Measurements from ENCODE around the gene TENM3.

Gene TENM3

GRCh38 chr4:182491719-182492118, 248.5 kb downstream of the TENM3 start:
- TF ChIP-seq CTCF (IDR thresholded peaks at IDR 0.05; ENCODE audit: low read depth, low read length): no peak
- DNase-seq (ENCODE audit: extremely low read depth, low read depth): no peak

- no peak for TF ChIP-seq CTCF (IDR thresholded peaks at IDR 0.05; ENCODE audit: low read depth, low read length)
- peak; percentile 8 for DNase-seq (ENCODE audit: extremely low read depth, low read depth)
These were observed 249.2 kb downstream of the TENM3 start for GRCh38 chr4:182492423-182492822.

- no peak for TF ChIP-seq CTCF (IDR thresholded peaks at IDR 0.05; ENCODE audit: low read depth, low read length)
These were observed 250.2 kb downstream of the TENM3 start for GRCh38 chr4:182493377-182493776.

GRCh38 chr4:182494103-182494502, 250.9 kb downstream of the TENM3 start:
- no peak for DNase-seq (ENCODE audit: extremely low read depth, low read depth)
- no peak for TF ChIP-seq CTCF (IDR thresholded peaks at IDR 0.05; ENCODE audit: low read depth, low read length)

More at GRCh38 chr4:182493377-182493776, 250.2 kb downstream of the TENM3 start:
- DNase-seq (ENCODE audit: extremely low read depth, low read depth): no peak

GRCh38 chr4:182495031-182495430, 251.8 kb downstream of the TENM3 start:
- DNase-seq (ENCODE audit: extremely low read depth, low read depth): no peak
- no peak for TF ChIP-seq CTCF (IDR thresholded peaks at IDR 0.05; ENCODE audit: low read depth, low read length)

- no peak for DNase-seq (ENCODE audit: extremely low read depth, low read depth)
- TF ChIP-seq CTCF (IDR thresholded peaks at IDR 0.05; ENCODE audit: low read depth, low read length): no peak
These were observed 252.6 kb downstream of the TENM3 start for GRCh38 chr4:182495645-182496385.

- no peak for TF ChIP-seq CTCF (IDR thresholded peaks at IDR 0.05; ENCODE audit: low read depth, low read length)
- no peak for DNase-seq (ENCODE audit: extremely low read depth, low read depth)
These were observed 253.2 kb downstream of the TENM3 start for GRCh38 chr4:182496408-182496807.
